DMS153 treated with DMSO at 0.1 percent for 48 hours (cell line): ENCODE results near the gene KIF7.

Source experiments
- DNase-seq: peaks from one replicate; lab custom pipeline; 2025; ENCODE audit not compliant: unreplicated experiment; lab: John Stamatoyannopoulos, UW

KIF7 gene

DNA sequence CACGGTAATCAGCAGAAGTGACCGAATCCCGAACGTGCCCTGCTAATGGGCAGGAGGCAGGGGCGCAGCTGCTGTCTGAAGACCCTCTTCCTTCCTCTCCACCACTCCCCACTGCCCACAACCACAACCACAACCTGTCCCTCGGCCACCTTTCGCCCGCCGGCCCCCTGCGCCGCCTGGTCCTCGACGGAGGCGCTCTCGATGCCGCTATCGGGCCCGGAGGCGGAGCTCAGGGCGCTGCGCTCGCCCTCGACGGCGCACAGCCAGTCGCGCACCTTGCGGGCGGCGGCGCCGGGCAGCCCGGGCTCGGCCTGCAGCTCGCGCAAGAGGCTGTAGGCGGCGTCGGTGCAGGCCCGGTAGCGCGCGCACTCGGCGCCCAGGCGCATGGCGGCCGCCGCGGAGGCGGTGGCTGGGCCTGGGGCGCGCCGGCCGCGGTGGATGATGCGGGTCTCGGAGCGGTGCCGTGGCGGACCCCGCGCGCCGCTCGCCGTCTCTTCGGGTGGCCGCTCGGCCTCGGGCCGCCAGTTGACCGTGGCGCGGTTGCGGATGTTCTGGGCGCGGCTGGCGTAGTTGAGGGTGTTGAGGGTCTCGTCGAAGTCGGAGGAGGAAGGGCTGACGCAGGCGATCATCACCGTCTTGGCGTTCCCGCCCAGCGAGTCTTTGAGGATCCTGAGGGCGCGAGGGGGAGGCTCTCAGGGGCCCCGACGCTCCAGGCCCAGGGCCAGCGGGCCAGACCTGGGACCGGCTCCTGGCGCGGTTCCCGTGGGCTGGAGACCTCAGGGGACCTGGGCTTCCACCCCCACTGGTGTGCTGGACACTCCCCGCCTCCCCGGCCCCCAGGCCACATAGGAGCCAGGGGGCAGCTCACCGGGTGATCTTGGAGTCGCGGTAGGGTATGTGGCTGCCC, 6.9 kb downstream of the KIF7 start:
- no peak for DNase-seq

DNA sequence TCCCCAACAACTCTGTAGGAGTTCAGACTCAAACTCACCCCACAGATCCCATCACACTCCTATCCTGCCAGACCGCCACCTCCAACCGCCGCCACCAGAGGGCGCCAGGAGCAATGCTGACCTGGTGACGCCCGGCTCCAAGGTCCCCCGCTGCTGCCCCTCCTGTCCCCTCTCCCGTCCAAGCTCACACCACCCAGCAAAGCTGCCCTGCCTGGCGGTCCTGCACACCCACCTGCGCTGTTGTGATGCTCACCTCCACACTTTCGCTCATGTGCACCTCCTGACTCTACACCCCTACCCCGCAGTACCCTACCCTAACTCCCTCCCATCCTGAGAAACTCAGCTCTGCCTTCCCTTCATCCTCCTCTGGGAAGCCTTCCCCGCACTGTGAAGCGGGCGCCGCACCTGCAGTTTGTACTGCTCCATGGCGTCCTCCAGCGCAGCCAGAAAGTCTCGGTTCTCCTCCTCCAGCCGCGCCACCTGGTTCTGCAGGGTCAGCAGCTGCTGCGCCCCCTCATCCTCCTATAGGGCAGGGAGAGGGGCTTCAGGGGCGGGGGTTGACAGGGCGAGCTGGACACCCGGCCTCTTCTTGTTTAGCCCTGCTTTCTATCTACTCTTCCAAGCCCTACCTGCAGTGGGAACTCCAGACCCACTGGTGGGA, 7.9 kb downstream of the KIF7 start:
- DNase-seq, result no peak

DNA sequence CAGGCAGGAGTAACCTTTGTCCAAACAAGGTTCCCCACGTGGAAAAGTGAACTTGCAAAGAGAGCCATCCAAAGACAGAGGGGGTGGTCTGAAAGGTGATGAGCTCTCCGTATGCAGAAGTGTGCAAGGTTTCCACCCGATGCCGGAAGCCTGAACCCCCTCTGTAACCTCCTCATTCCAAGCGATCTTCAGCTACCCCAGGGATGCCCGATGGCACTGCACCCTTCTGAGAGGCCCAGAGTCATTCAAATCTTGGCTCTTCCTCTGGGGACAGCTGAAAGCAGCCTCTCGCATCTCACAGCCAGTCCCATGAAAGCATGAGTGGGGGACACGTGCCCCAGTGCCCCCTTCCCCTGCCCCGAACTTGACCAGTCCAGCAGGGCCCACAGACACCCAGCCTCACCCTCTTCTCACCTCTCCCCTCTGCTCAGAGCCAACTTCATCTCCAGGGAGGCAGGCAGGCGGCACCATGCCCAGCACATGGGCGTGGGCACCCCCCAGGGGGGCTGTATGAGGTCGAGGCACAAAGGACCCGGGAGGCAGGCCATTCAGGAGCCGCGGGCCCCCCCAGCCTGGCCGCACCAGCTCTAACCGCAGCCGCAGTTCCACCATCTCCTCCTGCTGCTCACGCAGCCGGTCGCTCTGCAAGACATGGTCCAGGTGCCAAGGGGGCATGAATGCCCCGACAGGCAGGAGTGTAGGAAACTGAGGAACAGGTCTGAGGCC, 8.7 kb downstream of the KIF7 start:
- DNase-seq, result no peak

DNA sequence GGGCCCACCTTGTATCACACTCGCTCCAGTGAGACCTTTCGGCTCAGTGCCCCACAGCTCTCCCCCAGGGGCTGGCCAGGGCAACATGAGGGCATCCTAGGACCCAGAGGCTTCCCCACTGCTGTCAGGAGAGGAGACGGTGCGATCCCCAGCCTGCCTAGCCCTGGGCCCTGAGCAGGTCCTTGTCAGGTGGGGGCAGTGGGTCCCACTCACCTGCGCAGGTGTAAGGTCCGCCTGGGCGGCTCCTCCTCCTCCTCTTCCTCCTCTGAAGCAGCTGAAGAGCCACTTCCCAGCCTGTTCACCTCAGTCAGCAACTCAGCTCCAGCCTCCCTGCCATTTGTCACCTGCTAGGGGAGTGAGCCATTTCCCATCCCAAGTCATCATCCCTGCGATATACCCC, 9.6 kb downstream of the KIF7 start:
- DNase-seq, result no peak

DNA sequence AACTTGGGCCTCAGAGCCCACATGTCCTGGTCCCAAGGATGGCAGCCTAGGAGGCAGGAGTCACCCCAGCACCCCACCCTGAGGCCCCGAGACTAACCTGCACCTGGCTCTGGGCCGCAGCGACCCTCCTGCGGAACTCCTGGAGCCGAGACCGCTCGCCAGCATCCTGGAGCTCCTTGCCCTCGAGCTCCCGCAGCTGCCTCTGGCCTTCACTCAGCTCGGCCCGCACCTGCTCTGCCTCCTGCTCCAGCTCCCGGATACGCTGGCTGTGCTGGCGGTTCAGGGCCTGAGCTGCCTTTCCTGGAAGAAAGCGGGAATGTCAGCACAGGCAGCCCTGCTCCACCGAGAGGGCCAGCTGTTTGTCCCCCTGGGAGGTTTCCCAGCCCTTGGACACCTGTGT, 13.2 kb downstream of the KIF7 start:
- no peak for DNase-seq

DNA sequence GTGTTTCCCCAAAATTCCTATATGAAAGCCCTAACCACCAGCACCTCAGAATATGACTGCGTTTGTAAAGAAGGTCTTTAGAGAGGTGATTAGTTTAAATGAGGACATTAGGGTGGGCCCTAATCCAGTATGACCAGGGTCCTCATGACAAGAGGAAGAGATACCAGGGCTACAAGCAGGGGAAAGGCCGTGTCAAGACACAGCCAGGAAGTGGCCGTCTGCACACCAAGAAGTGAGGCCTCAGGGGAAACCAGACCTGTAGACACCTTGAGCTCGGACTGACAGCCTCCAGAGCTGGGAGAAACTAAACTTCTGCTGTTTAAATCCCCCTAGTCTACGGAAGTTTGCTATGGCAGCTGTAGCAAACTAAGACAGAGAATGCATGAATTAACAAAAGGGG, 14.2 kb downstream of the KIF7 start:
- DNase-seq, result no peak

DNA sequence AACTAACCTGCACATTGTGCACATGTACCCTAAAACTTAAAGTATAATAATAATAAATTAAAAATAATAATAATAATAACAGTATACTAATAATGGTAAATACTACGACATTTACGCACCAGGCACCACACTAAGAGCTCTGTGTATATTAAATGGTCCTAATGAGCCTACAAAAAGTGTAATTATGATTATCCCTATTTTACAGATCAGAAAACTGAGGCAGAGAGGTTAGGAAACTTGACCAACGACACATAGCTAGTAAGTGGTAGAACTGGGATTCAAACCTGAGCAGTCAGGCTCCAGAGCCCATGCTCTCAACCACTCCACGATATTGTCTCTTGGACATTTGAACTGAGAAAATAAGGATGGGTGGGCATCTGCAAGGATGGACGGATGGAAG, 15.0 kb downstream of the KIF7 start:
- no peak for DNase-seq

DNA sequence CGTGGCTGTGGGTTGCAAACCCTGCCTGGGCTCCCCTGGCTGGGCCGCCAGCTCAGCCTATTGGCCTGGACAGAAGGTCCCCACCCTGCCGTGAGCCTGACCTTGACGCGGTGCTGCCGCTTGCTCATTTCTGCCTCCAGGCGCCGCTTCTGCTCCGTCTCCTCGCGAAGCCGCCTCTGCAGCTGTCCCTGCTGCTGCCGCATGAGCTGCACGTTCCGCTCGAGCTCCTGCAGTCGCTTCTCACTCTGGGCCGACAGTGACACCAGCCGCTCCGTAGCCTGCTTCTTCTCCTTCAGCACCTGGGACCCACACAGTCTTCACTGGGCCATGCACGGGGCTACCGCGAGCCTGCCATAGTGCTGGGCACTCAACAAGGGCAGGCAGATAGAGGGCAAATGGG, 21.7 kb downstream of the KIF7 start:
- no peak for DNase-seq

DNA sequence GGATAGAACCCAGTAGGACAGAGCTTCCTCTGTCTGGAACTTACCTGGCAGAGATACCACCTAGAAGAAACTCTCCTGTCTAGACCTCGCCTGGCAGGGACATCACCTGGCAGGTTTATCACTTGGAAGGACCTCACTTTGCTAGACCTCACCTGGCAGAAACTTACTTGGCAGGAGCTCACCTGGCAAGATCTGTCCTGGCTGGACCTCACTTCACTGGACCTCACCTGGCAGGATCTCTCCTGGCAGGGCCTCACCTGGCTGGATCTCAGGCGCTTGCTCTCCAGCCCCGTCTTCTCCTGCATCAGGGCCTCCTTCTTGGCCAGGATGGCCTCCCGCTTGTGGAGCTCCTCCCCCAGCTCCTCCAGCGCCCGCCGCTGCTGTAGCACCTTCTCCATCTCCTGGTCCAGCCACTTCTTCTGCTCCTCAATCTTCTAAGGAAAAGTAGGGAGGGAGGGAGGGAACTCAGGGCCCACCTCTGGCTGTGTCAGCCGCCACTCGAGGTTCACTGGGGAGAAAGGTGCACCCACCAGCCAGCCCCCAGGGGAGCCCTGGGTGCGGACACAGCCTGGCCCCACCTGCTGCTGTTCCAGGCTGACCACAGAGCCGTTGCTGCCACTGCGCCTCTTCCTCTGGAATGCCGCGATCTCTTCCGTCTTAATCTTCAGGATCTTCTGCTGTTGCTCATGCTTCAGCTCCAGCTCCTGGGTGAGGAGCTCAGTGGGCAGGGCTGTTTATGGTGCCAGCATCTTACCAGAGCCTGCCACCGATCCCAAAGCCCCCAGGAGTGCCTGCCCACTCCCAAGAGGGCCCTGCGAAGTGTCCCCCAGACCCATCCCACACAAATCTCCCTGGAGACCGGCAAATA, 22.5 kb downstream of the KIF7 start:
- DNase-seq, result no peak

DNA sequence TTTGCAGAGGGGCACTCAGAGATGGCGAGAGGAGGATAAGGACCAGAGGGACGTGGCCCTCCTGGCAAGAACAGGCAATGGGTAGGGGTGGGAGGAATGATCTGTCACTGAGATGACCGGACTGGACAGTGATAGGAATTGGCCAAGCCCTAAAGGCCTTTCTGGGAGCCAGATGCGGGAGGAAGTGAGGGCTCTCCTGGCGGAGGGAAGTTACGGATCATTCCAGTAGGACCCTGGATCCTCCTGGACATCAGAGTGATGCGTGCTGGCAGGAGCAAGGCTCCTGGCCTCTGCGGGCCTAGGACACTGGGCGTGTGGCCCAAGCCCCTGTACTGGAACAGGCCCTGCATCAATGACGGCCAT, 23.4 kb downstream of the KIF7 start:
- DNase-seq, result no peak

DNA sequence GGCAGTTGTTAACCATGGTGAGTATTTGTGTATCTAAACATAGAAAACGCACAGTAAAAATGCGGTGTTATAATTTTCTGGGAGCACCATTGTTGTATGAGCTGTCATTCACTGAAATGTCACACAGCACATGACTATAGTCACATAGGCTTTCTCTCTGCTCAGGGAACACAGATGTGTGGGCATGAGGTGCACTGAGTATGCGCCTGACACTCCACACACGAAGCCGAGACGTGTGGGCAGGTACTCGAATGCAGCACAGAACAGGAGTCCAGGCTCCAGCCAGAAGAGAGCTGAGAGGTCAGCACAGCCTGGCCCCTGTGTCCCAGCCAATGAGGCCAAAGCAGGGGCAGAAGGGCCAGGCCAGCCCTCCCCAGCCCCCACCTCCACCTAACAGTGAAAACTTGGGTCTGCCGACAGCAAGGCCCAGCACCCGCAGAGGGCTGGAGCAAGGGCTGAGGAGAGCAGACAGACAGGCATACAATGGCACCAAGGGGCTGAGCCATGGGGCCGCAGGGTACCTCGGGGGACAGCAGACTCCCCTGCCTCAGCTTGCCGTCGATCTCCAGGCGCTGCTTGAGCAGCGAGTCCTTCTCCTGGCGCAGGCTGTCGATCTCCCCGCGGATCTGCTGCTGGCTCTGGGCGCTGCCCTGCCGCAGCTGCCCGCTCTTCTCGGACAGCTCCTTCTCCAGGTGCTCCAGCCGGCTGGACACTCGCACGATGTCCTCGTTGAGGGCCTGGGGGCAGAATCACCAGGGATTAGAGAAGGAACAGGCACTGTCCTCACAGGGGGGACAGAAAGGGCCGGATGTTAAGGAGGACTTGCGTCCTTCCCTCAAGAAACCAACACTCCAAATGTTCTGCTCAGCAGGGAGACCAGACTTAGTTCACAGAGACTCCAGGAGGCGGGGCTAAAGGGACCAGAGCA, 24.0 kb downstream of the KIF7 start:
- DNase-seq, result no peak

DNA sequence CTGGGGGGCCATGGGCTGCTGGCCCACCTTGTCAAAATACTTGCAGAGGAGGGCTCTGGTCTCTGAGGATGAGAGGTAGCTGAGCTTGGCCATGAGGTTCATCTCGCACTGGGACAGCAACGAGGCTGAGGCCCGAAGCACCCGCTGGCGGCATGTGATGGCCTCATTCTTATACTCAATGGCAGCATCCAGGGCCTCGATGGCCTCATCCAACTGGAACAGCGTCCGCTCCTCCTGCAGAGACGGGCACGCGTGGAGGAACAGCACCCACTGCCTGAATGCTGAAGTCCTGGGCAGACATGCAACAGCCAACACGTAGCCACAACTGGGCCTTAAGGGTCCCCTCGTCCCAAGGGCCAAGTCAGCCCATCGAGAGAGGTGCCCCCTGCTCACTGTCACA, 25.0 kb downstream of the KIF7 start:
- DNase-seq, result no peak

DNA sequence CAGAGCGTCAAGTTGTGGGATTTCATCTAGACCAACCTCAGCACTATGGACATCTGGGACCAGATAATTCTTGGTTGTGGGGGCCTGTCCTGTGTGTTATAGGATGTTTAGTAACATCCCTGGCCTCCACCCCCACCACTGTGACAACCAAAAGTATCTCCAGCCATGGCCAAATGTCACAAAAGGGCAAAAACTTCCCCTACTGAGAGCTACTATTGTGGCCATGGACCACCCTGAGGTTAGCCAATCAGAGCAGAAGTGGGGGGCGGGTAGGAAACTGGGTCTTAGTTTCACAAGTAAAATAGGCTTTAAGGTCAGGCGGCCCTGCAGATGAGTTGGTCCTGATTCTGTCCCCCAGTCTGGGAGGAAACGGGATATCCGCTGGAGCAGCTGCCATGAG, 25.4 kb downstream of the KIF7 start:
- DNase-seq, result no peak

DNA sequence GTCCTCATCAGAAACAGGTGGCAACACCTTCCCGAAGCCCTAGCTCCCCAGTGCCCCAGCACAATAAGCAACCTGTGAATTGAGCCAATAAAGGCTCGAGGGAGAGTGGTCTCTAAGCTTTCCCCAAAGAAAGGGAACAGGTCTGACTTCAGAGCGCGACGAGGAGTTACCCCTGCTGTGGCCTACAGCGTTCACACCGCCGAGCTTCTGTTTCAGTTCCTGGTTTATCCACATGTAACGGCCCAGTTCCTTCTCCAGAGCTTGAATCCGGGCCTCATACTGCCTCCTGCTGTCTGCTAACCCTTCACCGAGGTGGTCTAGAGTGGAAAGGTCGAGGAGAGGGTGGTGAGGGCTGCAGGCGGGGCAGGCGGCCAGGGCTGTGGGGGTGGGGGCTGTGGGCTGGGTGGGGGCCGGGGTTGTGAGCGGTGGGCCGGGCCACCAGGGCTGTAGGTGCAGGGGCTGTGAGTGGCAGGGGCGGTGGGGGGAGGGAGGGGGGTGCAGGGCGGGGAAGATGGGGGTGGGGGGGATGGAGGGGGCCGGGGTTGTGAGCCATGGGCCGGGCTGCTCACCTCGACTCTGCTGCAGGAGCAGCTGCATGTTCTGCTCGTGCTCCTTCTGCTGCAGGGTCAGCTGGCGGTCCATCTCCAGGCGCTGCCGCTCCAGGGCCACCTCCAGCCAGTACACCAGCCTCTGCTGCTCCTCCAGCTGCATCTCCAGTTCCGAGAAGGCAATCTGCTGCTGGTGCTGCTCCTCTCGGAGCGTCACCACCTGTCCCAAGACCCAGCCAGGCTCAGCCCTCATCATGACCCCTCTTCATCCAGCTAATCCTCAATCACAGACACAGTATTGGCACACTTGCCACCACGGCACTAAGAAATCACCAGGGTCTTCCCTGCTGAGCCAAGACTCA, 26.2 kb downstream of the KIF7 start:
- no peak for DNase-seq

DNA sequence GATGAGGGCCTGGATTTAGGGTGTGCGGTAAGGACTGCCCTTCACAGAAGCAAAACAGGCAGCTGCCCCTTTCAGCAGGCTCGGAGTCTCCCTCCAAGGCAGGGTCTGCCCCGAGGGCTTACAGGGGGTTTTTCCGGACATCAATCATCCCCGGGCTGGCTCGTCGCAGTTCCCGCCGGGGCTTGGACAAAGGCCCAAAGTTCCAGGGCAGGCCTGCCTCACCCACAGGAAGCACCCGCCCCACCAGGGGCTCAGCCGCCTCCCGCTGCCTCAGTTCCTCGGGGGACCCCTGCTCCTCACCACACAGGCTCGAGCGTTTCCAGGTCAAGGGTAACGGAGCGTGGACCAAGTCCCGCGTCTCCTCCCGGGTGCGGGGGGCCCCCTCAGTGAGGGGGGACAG, 27.0 kb downstream of the KIF7 start:
- no peak for DNase-seq

DNA sequence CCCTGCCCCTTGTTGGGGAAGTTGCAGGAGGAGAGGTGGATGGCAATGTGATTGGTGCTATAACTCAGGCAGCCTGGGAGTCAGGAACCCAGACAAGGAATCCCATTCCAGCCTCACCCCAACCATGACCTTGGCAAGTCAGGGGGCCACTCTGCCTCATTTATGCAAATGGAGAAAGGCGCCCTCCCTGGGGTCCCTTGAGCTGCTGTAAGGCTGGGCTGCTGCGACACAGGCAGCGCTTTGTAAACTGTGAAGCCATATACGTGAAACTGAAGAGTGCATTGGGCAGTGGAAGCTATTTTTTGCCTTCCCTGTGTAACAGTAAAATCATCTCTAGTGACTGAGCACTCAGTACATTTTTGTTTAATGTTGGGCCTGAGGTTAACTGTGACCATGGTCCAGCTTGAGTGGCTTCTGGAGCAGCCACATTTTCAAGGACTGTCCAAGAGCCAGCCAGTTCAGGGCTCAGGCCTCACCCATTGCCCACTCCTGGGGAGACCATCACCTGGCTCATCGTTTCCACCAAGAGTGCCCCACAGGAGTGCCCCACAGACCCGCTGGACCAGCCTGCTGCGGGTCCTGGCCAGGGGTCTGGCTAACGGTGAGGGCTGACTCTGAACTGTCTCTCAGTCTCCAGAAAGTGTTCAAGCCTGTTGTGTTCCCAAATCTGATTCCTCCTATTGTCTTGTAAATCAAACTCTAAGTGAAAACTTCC, 27.9 kb downstream of the KIF7 start:
- no peak for DNase-seq

DNA sequence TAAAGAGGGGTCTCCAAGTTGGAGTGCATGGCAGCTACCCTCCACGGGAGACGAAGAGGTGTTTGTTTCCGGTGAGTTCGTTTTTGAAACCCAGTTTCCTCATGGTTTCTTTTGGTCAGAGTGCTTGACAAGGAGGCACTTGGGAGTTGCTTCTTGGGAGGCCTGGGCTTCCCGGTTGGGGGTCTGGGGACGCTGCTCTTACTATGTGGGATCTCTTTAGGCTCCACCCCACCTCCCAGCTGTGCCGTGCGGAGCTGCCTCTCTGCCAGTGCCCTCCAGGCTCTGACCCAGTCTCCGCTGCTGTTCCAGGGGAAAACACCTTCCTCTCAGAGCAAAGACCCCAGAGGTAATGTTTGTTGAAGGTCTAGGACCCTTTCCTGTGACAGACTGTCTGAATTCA, 29.6 kb downstream of the KIF7 start:
- no peak for DNase-seq

DNA sequence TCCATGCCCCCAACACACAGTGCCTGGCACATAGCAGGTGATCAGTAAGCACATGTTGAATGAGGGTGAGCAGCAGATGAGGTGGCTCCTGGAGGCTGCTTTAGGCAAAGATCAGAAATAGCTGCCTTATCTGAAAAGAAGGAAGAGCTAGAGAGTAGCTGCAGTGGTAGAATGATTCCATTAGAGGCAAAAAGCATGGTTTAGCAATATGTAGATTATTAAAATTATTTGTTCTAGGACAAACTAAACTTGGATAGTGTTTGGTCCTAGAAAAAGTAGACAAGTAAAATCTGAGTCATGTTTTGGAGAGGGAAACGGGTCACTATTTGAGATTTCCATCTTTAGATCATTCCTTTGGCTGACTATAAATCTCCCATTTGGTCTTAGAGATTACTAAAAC, 32.1 kb downstream of the KIF7 start:
- DNase-seq, result no peak
